Measurements from ENCODE around the gene ARHGEF28. TPM values are rescaled to one million over a fixed set of nuclear protein-coding genes. Genes with fewer than 3 reads are reported as not detected.

ARHGEF28 gene
- total and polyA plus RNA-seq, 2 donors (not counting 1 experiment from before 2014, with no cell fraction given), result 2.3 to 34.3 TPM

- Histone ChIP-seq H2AFZ (ENCODE audit: low read length) (no peak overlapping the region), H3K27me3 (ENCODE audit: control insufficient read depth, insufficient read depth, low read length) (no peaks in the 10 kb centered on the region), H3K27ac (ENCODE audit: insufficient read depth, low read length) (no peak overlapping the region), H3K36me3 (ENCODE audit: control insufficient read depth, insufficient read depth, low read length) (no peaks in the 10 kb centered on the region), H4K20me1 (ENCODE audit: control insufficient read depth, extremely low read depth, insufficient read depth, low read length) (no peaks in the 10 kb centered on the region), H3K4me1 (ENCODE audit: control insufficient read depth, extremely low read depth, insufficient read depth, low read length) (peaks cover 4% of the 10 kb centered on the region), H3K4me3 (replicated peaks in 1 of 4; ENCODE audit: control extremely low read depth in 1 of 4, insufficient read depth in 1 of 4, low read depth in 3 of 4, low read length in 4 of 4) (no peak overlapping the region), H3K9me3 (ENCODE audit: control insufficient read depth, insufficient read depth, low read depth, low read length) (no peaks in the 10 kb centered on the region), H3K4me2 (ENCODE audit: extremely low read depth, insufficient read depth, low read length) (no peak overlapping the region), H3K79me2 (ENCODE audit: control insufficient read depth, insufficient read depth, low read length) (no peaks in the 10 kb centered on the region), H3K9ac (ENCODE audit: insufficient read depth, low read length) (no peak overlapping the region)
- DNase-seq (ENCODE audit: low read depth in 2 of 2), result no peak
- no peak for TF ChIP-seq EZH2 (IDR thresholded peaks at IDR 0.05; ENCODE audit: low read length, missing control alignments)
- no peak for TF ChIP-seq CTCF (conservative IDR thresholded peaks at IDR 0.05 in 1 of 2, IDR thresholded peaks at IDR 0.05 in 1 of 2; ENCODE audit: low read depth in 1 of 2, low read length in 2 of 2)
These were observed 128.3 kb downstream of the ARHGEF28 start for GRCh38 chr5:73754254-73754653.

GRCh38 chr5:73757416-73757815 lies 131.4 kb downstream of the ARHGEF28 start:
- Histone ChIP-seq H3K4me1 (ENCODE audit: control insufficient read depth, extremely low read depth, insufficient read depth, low read length) (no peaks in the 10 kb centered on the region), H3K4me3 (replicated peaks in 1 of 4; ENCODE audit: control extremely low read depth in 1 of 4, insufficient read depth in 1 of 4, low read depth in 3 of 4, low read length in 4 of 4) (no peak overlapping the region), H2AFZ (ENCODE audit: low read length) (no peak overlapping the region), H3K27ac (ENCODE audit: insufficient read depth, low read length) (no peak overlapping the region), H3K79me2 (ENCODE audit: control insufficient read depth, insufficient read depth, low read length) (no peaks in the 10 kb centered on the region), H3K9me3 (ENCODE audit: control insufficient read depth, insufficient read depth, low read depth, low read length) (no peaks in the 10 kb centered on the region), H4K20me1 (ENCODE audit: control insufficient read depth, extremely low read depth, insufficient read depth, low read length) (no peaks in the 10 kb centered on the region), H3K4me2 (ENCODE audit: extremely low read depth, insufficient read depth, low read length) (no peak overlapping the region), H3K36me3 (ENCODE audit: control insufficient read depth, insufficient read depth, low read length) (no peaks in the 10 kb centered on the region), H3K27me3 (ENCODE audit: control insufficient read depth, insufficient read depth, low read length) (no peaks in the 10 kb centered on the region), H3K9ac (ENCODE audit: insufficient read depth, low read length) (no peak overlapping the region)
- TF ChIP-seq EZH2 (IDR thresholded peaks at IDR 0.05; ENCODE audit: low read length, missing control alignments) (no peak), CTCF (conservative IDR thresholded peaks at IDR 0.05 in 1 of 2, IDR thresholded peaks at IDR 0.05 in 1 of 2; ENCODE audit: low read depth in 1 of 2, low read length in 2 of 2) (no peak)
- DNase-seq (ENCODE audit: low read depth in 2 of 2), result no peak

GRCh38 chr5:73759771-73760170 lies 133.8 kb downstream of the ARHGEF28 start:
- no peaks in the 10 kb centered on the region for H4K20me1 ChIP-seq (ENCODE audit: control insufficient read depth, extremely low read depth, insufficient read depth, low read length)
- no peaks in the 10 kb centered on the region for H3K79me2 ChIP-seq (ENCODE audit: control insufficient read depth, insufficient read depth, low read length)
- H3K27me3 ChIP-seq (ENCODE audit: control insufficient read depth, insufficient read depth, low read length), result no peaks in the 10 kb centered on the region
- TF ChIP-seq CTCF (conservative IDR thresholded peaks at IDR 0.05 in 1 of 2, IDR thresholded peaks at IDR 0.05 in 1 of 2; ENCODE audit: low read depth in 1 of 2, low read length in 2 of 2) (no peak), EZH2 (IDR thresholded peaks at IDR 0.05; ENCODE audit: low read length, missing control alignments) (no peak)
- H2AFZ ChIP-seq (ENCODE audit: low read length), result no peak overlapping the region
- no peaks in the 10 kb centered on the region for H3K36me3 ChIP-seq (ENCODE audit: control insufficient read depth, insufficient read depth, low read length)
- H3K4me3 ChIP-seq (replicated peaks in 1 of 4; ENCODE audit: control extremely low read depth in 1 of 4, insufficient read depth in 1 of 4, low read depth in 3 of 4, low read length in 4 of 4), result no peak overlapping the region
- DNase-seq (ENCODE audit: low read depth in 2 of 2), result peak in 1 of 2 donors; percentile 56
- H3K4me2 ChIP-seq (ENCODE audit: extremely low read depth, insufficient read depth, low read length), result no peak overlapping the region
- H3K9me3 ChIP-seq (ENCODE audit: control insufficient read depth, insufficient read depth, low read depth, low read length), result no peaks in the 10 kb centered on the region
- no peak overlapping the region for H3K27ac ChIP-seq (ENCODE audit: insufficient read depth, low read length)
- H3K4me1 ChIP-seq (ENCODE audit: control insufficient read depth, extremely low read depth, insufficient read depth, low read length), result peaks cover 2% of the 10 kb centered on the region
- no peak overlapping the region for H3K9ac ChIP-seq (ENCODE audit: insufficient read depth, low read length)

Data from fibroblast of lung (primary cell).